Hair follicular keratinocyte (primary cell): ENCODE results near the gene BMP3. TPM values are rescaled to one million over a fixed set of nuclear protein-coding genes. Genes with fewer than 3 reads are reported as not detected.

Experiments
- total RNA-seq: library from RNA; depleted of rRNA; stranded (reverse); fragments of >200 nt; gene quantifications from 2 replicates; pipeline ENCODE4 v1.2.3, GENCODE V29; 2015

Gene BMP3, protein sequence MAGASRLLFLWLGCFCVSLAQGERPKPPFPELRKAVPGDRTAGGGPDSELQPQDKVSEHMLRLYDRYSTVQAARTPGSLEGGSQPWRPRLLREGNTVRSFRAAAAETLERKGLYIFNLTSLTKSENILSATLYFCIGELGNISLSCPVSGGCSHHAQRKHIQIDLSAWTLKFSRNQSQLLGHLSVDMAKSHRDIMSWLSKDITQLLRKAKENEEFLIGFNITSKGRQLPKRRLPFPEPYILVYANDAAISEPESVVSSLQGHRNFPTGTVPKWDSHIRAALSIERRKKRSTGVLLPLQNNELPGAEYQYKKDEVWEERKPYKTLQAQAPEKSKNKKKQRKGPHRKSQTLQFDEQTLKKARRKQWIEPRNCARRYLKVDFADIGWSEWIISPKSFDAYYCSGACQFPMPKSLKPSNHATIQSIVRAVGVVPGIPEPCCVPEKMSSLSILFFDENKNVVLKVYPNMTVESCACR
- total RNA-seq, result not detected in 2 replicates

DNA sequence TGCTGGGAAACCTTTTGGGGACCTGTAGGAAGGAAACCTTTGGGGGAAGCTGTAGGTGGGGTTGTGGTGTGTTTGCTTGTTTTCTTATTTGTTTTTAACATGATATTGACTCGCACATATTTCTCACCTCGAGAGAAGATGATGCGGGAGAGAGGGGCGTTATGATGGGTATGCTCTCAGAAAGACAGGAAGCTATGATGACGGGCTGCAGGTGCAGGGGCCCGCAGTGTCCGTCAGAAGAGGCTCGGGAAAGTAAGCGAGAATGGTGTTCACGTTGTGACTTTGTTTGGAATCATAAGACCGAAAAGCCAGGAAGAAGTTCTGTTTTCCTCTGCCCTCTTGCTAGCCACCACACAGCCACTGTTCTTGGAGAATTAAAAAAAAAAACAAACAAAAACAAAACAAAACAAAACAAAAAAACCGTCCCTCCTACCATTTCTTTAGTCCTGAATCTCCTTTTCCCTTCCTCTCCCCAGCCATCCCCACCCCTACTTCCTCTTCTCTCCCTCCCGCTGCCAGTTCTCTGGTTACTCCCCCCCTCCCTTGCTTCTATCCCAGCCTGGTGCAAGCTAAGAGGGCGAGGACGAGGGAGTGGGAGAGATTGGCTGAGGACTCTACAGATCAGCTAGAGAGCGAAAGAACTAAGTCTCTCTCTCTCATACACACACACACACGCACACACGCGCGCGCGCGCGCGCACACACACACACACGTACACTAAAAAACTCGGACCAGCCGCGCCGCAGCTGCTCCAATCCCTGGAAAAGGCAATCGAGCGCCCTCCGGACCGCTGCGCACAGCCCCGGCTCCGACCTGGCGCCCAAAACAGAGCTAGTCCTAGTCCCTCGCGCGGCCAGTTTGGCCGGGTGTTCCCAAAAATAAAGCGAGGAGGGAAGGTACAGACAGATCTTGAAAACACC, at the start of gene BMP3:
Gene BMP3, plus strand, starts transcription at position 648 of the 920 bp plus-strand sequence. CDS start 577 bp downstream, outside the sequence.

Other genes starting within 250 kb of the BMP3 start
- gene PRKG2, start 184.5 kb downstream of the BMP3 start, total RNA-seq, result 0.04 and 2.5 TPM in 2 replicates